ENCODE results near the gene GAREM1. TPM values are rescaled to one million over a fixed set of nuclear protein-coding genes. Genes with fewer than 3 reads are reported as not detected.

GAREM1 gene
- total RNA-seq, 1 experiment from 2014 or later = 7.0 TPM

GRCh38 chr18:32276256-32276655, 194.4 kb downstream of the GAREM1 start (continued):
- TF ChIP-seq ZNF532 (CRISPR knock-in tag; IDR thresholded peaks at IDR 0.05; ENCODE audit: borderline replicate concordance) (no peak), MYBL2 (CRISPR knock-in tag; IDR thresholded peaks at IDR 0.05) (no peak), SP1 (CRISPR knock-in tag; conservative IDR thresholded peaks at IDR 0.05) (no peak), USF1 (CRISPR knock-in tag; IDR thresholded peaks at IDR 0.05) (no peak), RELA (CRISPR knock-in tag; IDR thresholded peaks at IDR 0.05; ENCODE audit: borderline replicate concordance) (no peak), CBFB (CRISPR knock-in tag; IDR thresholded peaks at IDR 0.05; ENCODE audit: low read depth) (no peak), TP53 (CRISPR knock-in tag; IDR thresholded peaks at IDR 0.05) (no peak), JUN (CRISPR knock-in tag; IDR thresholded peaks at IDR 0.05) (no peak), NR3C1 (CRISPR knock-in tag; conservative IDR thresholded peaks at IDR 0.05; ENCODE audit: low read depth) (no peak), FOXP4 (CRISPR knock-in tag; IDR thresholded peaks at IDR 0.05) (no peak), MXD4 (CRISPR knock-in tag; IDR thresholded peaks at IDR 0.05; ENCODE audit: borderline replicate concordance) (no peak)

DNA sequence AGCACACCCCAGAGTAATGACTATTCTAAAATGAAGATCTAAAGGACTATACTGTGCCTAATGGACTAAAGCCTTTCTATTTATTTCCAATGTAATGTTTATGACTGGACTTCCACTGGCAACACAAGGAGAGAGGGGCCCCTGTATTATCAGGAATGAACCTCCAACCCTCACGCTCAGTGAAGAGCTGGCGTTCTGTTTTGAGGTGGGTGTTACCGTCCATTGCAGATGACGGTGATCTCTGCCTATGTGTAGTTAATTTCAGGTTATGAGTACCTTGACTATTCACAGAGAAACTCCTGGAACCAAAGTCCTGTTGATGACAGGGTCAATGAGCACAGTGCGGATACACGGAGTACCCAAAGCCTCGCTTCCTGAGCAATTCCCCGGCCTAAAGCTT, 195.5 kb downstream of the GAREM1 start:
- H3K27me3 Mint-ChIP-seq (ENCODE audit: low read depth) = no peaks in the 10 kb centered on the region; the same call in 1 of the 2 replicates
- CTCF ChIA-PET = no interaction called here
- peaks cover 15% of the 10 kb centered on the region for H3K4me1 Mint-ChIP-seq
- TF ChIP-seq, protein P1, sequence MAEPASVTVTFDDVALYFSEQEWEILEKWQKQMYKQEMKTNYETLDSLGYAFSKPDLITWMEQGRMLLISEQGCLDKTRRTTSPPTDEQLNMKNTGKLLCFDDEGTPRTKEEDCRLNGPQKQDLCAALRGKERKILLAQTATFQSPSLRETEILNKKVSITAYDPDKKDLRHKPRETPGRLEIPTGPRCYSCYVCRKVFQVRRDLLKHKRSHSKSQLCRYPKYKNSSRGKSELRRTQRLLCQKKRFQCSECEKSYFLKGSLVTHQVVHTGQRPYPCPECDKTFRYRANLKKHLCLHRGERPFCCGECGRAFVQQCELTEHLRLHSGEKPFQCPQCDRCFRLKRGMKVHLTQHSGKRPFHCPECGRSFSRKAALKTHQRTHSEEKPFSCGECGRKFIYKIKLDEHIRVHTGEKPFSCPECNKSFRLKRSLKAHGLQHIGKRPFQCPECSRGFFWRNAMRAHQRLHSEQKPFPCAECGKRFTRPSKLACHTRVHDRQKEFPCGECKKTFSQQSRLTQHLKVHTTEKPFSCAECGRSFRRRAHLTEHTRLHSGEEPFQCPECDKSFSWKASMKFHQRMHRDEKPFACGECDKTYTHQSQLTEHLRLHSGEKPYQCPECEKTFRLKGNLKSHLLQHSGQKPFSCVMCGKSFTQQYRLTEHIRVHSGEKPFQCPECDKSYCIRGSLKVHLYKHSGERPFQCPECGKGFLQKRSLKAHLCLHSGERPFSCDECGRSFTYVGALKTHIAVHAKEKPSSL (CRISPR knock-in tag; conservative IDR thresholded peaks at IDR 0.05) = no peak
- TF ChIP-seq SOX15 (CRISPR knock-in tag; IDR thresholded peaks at IDR 0.05) (no peak), ZNF263 (CRISPR knock-in tag; IDR thresholded peaks at IDR 0.05; ENCODE audit: low read depth) (no peak), ZNF138 (CRISPR knock-in tag; conservative IDR thresholded peaks at IDR 0.05) (no peak), ZNF416 (CRISPR knock-in tag; IDR thresholded peaks at IDR 0.05) (no peak), EMX1 (CRISPR knock-in tag; IDR thresholded peaks at IDR 0.05) (no peak)
- H3K27ac Mint-ChIP-seq = no peak overlapping the region
- POLR2A ChIA-PET = no interaction called here
- peaks cover 12% of the 10 kb centered on the region for H3K9me3 Mint-ChIP-seq
- peaks cover 14% of the 10 kb centered on the region for H3K36me3 Mint-ChIP-seq
- no peak overlapping the region for H3K4me3 Mint-ChIP-seq
- no peak for ATAC-seq
- DNase-seq (ENCODE audit: low spot score) = no peak
